ENCODE data around the gene OTUD6A.
A peak's percentile ranks its signal among the peaks of the same experiment; 100 is the strongest.

Gene OTUD6A

GRCh38 chrX:70034646-70035045 is 27.6 kb upstream of the OTUD6A start:
- no peak for TF ChIP-seq CTCF (conservative IDR thresholded peaks at IDR 0.05; ENCODE audit: control insufficient read depth, insufficient read depth, low read depth, low read length)
- no peak overlapping the region for H3K4me3 ChIP-seq (ENCODE audit: control insufficient read depth, low read depth, low read length)
- DNase-seq (ENCODE audit: low read depth), result no peak

- no peak for DNase-seq (ENCODE audit: low read depth)
- no peak overlapping the region for H3K4me3 ChIP-seq (ENCODE audit: control insufficient read depth, low read depth, low read length)
- TF ChIP-seq CTCF (conservative IDR thresholded peaks at IDR 0.05; ENCODE audit: control insufficient read depth, insufficient read depth, low read depth, low read length), result no peak
Measured at GRCh38 chrX:70038515-70038914, 23.7 kb upstream of the OTUD6A start.

GRCh38 chrX:70038951-70039350 is 23.3 kb upstream of the OTUD6A start:
- DNase-seq (ENCODE audit: low read depth), result no peak
- no peak for TF ChIP-seq CTCF (conservative IDR thresholded peaks at IDR 0.05; ENCODE audit: control insufficient read depth, insufficient read depth, low read depth, low read length)
- no peak overlapping the region for H3K4me3 ChIP-seq (ENCODE audit: control insufficient read depth, low read depth, low read length)

GRCh38 chrX:70039758-70040157 is 22.5 kb upstream of the OTUD6A start:
- DNase-seq (ENCODE audit: low read depth), result no peak
- no peak overlapping the region for H3K4me3 ChIP-seq (ENCODE audit: control insufficient read depth, low read depth, low read length)
- no peak for TF ChIP-seq CTCF (conservative IDR thresholded peaks at IDR 0.05; ENCODE audit: control insufficient read depth, insufficient read depth, low read depth, low read length)

- H3K4me3 ChIP-seq (ENCODE audit: control insufficient read depth, low read depth, low read length), result no peak overlapping the region
- no peak for TF ChIP-seq CTCF (conservative IDR thresholded peaks at IDR 0.05; ENCODE audit: control insufficient read depth, insufficient read depth, low read depth, low read length)
- no peak for DNase-seq (ENCODE audit: low read depth)
Measured at GRCh38 chrX:70041993-70042392, 20.3 kb upstream of the OTUD6A start.

- DNase-seq (ENCODE audit: low read depth), result peak; percentile 36
- no peak overlapping the region for H3K4me3 ChIP-seq (ENCODE audit: control insufficient read depth, low read depth, low read length)
- TF ChIP-seq CTCF (conservative IDR thresholded peaks at IDR 0.05; ENCODE audit: control insufficient read depth, insufficient read depth, low read depth, low read length), result no peak
Measured at GRCh38 chrX:70042399-70043371, 19.6 kb upstream of the OTUD6A start.
